ELR (cell line): ENCODE data around the gene ZFHX3.
A peak's percentile ranks its signal among the peaks of the same experiment; 100 is the strongest.

Source experiments
- DNase-seq: peaks from one replicate; pipeline ENCODE4 v3.0.0-alpha.2; 2015; ENCODE audit warnings: low read depth

The ZFHX3 gene

DNA sequence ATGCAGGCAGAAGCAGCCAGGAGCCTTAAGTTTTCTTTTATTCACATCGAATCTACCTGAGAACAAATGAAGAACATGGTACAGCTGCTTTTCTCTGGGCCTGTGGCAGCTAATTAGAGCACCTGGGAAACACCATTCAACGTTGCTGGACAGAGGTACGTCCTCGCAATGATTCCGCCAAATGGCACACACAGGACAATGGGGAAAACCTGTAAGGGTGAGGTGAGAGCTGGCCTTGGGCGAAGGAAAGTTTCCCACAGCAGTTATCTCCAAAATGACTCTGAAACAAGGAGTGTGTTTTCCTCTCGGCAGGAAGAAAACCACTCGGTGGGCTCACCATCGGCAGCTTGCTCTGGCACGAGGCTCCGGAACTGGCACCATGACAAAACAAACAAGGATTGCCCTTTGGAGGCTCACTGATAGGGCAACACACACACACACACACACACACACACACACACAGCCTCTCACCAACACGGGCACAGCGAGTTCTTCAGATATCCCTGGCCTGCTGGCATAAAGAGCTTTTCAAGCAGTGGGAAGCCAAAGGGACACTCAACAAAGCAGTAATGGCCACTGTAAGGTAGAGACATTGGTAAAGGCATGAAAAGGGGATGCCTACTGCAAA is 73.7 kb downstream of the ZFHX3 start:
- no peak for DNase-seq

GRCh38 chr16:72972878-72973571 is 74.9 kb downstream of the ZFHX3 start:
- no peak for DNase-seq

- no peak for DNase-seq
These were observed 76.6 kb downstream of the ZFHX3 start for GRCh38 chr16:72971370-72971769.

DNA sequence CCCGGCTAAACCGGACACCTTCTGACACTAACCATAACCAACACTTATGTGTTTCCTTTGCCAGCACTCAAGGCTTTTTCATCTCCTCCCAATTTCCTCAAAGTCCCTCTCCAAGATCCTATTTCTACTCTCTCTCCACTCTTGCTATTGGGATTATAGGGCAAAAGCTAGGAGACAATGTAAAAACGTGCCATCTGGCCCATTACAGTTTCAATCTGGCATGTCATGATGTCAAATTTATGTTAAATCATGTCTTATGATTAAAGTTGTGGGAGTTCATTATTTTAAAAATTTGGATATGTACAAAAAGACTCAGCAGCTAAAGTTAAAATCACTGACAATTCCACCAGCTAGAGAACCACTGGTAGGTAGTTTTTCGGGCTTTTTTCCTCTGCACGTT is 77.3 kb downstream of the ZFHX3 start:
- no peak for DNase-seq

DNA sequence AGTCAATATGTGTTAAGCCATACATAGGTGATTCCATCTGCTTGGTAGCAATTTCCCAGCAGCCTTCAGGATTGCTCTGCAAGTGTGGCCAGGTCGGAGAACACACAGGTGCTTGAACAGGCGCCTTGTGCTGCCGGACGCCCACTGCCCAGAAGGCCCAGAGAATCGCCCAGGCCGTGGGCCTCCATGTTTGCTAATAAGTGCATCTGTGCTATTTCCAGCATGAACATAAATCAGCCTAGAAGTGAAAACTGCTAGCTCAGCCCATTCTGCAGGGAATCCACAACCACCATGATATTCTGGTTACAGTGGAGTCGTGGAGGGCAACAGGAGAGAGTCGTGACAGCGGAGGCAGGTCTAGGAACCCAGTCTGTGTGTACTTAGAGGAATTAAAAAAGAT is 78.1 kb downstream of the ZFHX3 start:
- DNase-seq: no peak

- DNase-seq: no peak
These were observed 78.8 kb downstream of the ZFHX3 start for GRCh38 chr16:72969146-72969545.

DNA sequence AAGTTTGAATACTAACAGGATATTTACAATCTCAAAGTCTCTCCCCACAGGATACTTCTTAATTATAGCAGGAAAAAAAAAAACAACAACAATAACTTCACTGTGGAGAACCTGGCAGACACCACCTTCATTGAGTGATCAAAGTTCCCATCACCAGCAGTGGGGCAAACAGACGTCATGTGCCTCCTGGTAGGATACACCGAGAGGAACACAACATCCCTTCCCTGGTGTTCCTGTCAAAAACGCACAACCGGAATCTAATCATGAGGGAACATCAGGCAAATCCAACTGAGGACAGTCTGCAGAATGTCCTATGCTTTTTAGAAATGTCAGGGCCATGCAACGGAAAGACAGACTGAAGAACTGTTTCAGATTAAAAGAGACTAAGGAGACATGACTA is 80.0 kb downstream of the ZFHX3 start:
- no peak for DNase-seq

DNA sequence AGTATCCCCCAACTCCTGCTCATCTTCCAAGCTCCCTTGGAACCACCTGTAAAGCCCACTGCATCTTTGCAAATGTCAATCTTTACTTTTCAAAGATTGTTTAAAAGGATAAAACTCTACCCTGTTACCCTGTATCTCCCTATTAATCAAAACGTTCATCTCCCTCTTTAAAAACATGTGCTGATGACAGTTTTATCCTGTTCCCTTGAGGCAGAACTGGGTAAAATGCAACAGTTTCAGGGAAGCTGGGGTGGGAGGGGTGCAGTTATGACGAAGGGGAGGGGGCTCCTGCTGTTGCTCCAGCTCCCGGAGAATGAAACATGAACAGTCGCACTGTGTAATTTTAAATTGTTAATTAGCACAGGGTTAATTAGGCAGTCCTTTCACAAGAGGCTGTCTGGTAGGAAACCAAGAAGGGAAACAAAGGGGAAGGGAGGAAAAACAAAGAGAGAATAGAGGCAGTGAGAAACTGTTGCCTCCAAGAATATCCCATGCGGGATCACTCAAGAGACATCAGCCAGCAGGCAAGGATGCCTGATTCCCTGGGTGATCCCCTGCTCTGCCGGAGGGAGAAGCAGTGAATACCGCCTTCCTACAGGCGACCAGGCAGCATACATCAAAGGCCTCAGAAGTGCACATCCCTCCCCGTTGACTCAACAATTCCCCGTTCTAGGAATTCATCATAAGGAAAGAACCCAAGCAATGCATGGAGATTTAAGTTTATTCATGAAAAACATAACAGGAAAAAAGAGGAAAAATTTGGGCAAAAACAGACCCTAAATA is 84.2 kb downstream of the ZFHX3 start:
- peak; percentile 31 for DNase-seq

DNA sequence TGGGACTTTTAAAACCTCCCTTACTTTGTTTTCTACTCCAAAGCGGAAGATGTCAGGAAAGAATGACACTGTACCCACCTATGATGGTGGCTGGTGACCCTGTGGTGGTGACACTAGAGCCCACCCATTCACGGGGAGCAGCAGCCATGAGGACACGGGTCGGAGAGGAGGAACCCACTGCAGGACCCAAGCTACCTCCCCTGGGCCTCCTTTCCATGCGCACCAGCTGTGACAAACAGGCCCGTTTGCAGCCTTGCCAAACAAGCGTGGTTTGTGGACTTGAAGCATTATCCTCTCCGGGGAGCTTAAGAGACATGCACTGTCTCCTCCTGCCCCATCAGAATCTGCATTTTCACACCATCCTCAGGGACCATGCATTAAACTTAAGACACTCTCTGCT is 85.6 kb downstream of the ZFHX3 start:
- no peak for DNase-seq

GRCh38 chr16:72961863-72962262 is 86.1 kb downstream of the ZFHX3 start:
- no peak for DNase-seq

DNA sequence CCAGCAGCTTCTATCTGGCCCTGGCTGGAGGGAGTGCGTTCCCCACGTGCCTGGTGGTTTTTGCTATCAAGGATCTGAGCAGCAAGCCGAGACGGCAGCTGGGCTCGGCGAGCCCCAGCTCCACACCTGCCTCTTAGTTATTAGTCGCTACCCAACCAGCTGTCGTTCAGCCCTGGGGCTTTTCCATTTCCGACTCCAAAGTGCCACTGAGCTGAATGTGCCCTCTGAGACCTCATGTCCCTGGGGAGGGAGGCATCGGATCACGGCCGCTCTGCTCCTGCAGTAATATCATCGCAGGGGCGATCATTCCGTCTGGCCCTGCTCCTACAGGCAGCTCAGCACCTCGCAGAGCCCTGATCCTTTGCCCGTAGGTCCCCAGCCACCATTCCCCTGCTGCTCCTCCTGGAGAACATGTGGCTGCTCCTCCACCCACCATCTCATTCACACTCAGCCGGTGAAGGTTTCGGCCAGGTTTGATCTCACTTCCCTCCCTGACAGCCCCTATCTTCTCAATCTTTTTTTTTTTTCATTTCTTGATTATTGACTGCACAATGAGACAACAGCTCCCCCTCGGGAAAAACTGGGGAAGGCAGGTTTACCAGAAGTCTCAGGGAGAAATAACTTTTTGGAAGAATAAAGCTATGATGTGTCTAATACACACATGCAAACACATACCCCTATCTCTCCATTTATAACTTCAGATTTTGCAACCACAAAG is 86.7 kb downstream of the ZFHX3 start:
- peak; percentile 29 for DNase-seq

DNA sequence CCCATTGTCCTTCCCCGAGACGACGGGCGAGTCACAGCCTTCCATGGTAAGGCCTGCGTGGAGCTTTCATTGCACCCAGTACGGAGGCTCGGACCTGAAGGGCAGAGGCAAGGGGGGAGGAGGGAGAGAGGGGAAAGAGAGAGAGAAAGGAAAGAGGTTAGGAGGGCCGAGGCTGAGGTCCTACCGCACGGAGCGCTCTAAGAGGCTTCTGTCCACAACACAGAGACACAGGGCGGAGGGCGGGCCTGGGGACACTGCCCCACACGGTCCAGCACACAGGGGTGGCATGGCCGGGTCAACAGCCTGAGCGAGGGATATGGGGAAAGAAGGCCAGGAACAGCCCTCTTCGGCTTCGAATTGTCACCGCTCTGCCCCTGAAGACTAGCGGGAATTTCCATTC is 87.8 kb downstream of the ZFHX3 start:
- no peak for DNase-seq

DNA sequence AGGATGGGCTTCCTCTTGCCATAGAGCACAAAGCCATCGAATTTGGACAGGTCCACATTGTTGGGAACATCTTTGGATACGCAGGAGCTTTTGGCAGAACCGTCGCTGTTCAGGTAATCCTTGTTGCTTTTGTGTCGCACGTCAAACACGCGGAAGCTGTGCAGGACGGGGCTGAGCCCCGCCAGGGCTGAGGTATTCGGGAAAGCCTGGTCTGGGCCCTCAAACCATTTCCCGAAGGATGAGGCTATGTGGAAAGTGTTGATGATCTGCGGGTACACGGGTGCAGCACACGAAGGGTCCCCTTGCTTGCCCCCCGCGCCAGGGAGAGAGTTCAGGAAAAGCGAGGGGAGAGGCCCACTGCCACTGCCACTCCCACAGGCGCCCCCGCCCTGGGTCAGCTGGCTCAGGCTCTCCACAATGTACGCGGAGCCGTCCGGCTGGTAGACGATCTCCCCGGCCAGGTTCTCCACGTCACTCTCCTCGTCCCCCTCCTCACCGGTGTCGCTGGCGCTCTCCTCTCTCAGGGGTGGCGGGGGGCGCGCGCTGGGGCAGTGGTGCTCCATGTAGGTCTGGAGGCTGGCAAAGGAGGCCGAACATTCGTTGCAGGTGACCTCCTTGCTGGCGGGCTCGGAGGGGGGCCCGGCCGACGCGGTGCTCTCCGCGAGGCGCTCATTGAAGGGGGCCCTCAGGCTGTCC is 88.5 kb downstream of the ZFHX3 start:
- DNase-seq: no peak

GRCh38 chr16:72958522-72959076 is 89.3 kb downstream of the ZFHX3 start:
- no peak for DNase-seq

DNA sequence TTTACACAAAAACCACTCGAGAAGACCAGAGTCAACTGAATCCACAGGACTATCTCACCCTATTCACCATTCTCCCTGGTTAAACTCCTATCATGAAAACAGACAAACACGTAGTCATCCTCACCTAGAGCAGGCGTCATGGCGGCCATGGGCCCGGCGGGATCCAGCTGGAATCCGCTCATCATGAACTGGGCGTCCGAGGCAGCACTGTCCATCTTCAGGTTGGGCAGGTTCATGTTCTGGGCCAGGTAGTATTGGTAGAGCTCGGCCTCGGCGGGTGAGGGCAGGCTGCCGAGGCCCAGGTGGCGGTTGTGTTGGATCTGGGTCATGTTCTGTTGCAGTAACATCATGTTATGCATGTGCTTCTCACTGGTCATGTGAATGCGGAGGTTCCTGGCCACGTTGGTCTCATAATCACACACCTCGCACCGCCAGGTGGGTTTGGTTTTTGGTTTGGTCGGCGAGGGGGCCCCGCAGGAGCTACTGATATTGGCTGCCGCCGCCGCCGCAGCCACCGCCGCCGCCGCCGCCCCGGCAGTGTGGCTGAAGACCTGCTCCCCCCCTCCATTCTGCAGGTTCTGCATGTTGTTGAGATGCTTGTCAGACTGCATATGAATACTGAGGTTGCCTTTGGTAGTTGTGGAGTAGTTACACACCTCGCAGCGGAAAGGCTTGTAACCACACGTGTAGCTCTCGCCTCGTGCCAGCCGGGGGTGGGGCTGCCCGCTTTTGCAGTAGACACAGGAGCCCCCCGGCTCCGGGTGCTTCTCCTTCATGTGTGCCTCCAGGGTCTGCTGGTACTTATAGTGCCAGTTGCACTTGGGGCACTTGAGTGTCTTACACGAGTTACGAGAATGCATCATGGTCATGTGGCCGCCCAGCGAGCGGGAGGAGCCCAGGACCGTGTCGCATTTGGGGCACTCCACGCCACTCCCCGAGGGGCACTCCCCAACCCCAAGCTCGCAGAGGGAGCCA is 90.3 kb downstream of the ZFHX3 start:
- DNase-seq: no peak

GRCh38 chr16:72956124-72957064 is 91.5 kb downstream of the ZFHX3 start:
- no peak for DNase-seq

DNA sequence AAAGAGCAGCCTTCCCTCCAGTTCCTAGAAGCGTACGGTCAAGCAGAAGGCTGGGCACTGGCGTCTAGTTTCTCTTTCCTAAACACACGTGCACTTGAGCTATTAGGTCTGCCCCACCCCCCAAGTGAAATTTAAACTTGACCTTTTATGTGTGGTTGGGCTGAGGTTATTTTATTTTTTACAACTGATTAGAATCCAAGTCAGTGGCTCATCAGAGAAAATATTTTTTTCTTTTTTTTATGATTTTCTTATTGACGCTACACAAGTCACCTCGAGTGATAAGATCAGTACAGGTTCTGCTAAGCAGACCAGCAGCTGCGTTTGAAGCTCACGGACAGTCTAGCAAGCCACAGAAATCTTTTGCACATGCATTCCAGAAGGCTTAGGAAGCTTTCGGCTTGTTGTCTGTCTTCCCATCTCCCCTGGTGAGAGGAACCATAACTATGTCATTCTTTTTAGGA is 95.1 kb downstream of the ZFHX3 start:
- DNase-seq: peak; percentile 58

- no peak for DNase-seq
These were observed 95.5 kb downstream of the ZFHX3 start for GRCh38 chr16:72952404-72952803.

DNA sequence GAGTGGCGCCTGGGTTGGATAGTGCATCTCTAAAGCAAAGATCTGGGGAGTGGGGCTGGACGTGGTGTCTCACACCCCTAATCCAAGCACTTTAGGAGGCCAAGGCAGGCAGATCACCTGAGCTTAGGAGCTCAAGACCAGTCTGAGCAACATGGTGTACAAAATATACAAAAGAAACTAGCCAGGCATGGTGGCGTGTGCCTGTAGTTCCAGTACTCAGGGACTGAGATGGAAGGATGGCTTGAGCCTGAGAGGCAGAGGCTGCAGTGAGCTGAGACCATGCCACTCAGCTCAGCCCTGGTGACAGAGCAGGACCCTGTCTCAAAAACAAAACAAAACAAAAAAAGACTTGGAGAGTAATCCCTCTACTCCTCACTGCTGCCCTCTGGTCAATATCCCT is 96.0 kb downstream of the ZFHX3 start:
- no peak for DNase-seq
